Measurements from ENCODE around the gene ASIP. TPM values are rescaled to one million over a fixed set of nuclear protein-coding genes. Genes with fewer than 3 reads are reported as not detected.

Gene ASIP
- total RNA-seq, 1 donor from 2014 or later, result not detected

- TF ChIP-seq CTCF (conservative IDR thresholded peaks at IDR 0.05), result no peak
- Mint-ChIP-seq H3K4me3 (no peak overlapping the region), H3K4me1 (peaks cover 2% of the 10 kb centered on the region), H3K27ac (ENCODE audit: unreplicated experiment) (no peak overlapping the region), H3K27me3 (ENCODE audit: low read depth) (no peaks in the 10 kb centered on the region), H3K9me3 (no peaks in the 10 kb centered on the region), H3K36me3 (ENCODE audit: low read depth) (peaks cover 45% of the 10 kb centered on the region)
- DNase-seq (ENCODE audit: low read depth, low spot score), result no peak
Measured at GRCh38 chr20:34292496-34292895, 51.3 kb downstream of the ASIP start.

GRCh38 chr20:34293119-34293518 lies 51.9 kb downstream of the ASIP start:
- no peaks in the 10 kb centered on the region for H3K9me3 Mint-ChIP-seq
- H3K4me3 Mint-ChIP-seq, result no peak overlapping the region
- H3K4me1 Mint-ChIP-seq, result peaks cover 4% of the 10 kb centered on the region
- DNase-seq (ENCODE audit: low read depth, low spot score), result no peak
- no peak for TF ChIP-seq CTCF (conservative IDR thresholded peaks at IDR 0.05)
- no peak overlapping the region for H3K27ac Mint-ChIP-seq (ENCODE audit: unreplicated experiment)
- no peaks in the 10 kb centered on the region for H3K27me3 Mint-ChIP-seq (ENCODE audit: low read depth)
- peaks cover 43% of the 10 kb centered on the region for H3K36me3 Mint-ChIP-seq (ENCODE audit: low read depth)

- Mint-ChIP-seq H3K4me3 (no peak overlapping the region), H3K9me3 (no peaks in the 10 kb centered on the region), H3K36me3 (ENCODE audit: low read depth) (peaks cover 43% of the 10 kb centered on the region), H3K4me1 (peaks cover 4% of the 10 kb centered on the region), H3K27ac (ENCODE audit: unreplicated experiment) (peak overlapping the region; percentile 54), H3K27me3 (ENCODE audit: low read depth) (no peaks in the 10 kb centered on the region)
- TF ChIP-seq CTCF (conservative IDR thresholded peaks at IDR 0.05), result no peak
- DNase-seq (ENCODE audit: low read depth, low spot score), result no peak
Measured at GRCh38 chr20:34293589-34293988, 52.4 kb downstream of the ASIP start.

GRCh38 chr20:34294563-34294962 lies 53.3 kb downstream of the ASIP start:
- H3K36me3 Mint-ChIP-seq (ENCODE audit: low read depth), result peaks cover 43% of the 10 kb centered on the region
- H3K27me3 Mint-ChIP-seq (ENCODE audit: low read depth), result no peaks in the 10 kb centered on the region
- TF ChIP-seq CTCF (conservative IDR thresholded peaks at IDR 0.05), result no peak
- H3K27ac Mint-ChIP-seq (ENCODE audit: unreplicated experiment), result no peak overlapping the region
- no peaks in the 10 kb centered on the region for H3K9me3 Mint-ChIP-seq
- H3K4me3 Mint-ChIP-seq, result no peak overlapping the region
- no peak for DNase-seq (ENCODE audit: low read depth, low spot score)
- H3K4me1 Mint-ChIP-seq, result peaks cover 4% of the 10 kb centered on the region

GRCh38 chr20:34295284-34295683 lies 54.1 kb downstream of the ASIP start:
- DNase-seq (ENCODE audit: low read depth, low spot score), result no peak
- Mint-ChIP-seq H3K4me1 (peaks cover 4% of the 10 kb centered on the region), H3K27ac (ENCODE audit: unreplicated experiment) (no peak overlapping the region), H3K27me3 (ENCODE audit: low read depth) (no peaks in the 10 kb centered on the region), H3K36me3 (ENCODE audit: low read depth) (peaks cover 36% of the 10 kb centered on the region), H3K9me3 (no peaks in the 10 kb centered on the region), H3K4me3 (no peak overlapping the region)
- no peak for TF ChIP-seq CTCF (conservative IDR thresholded peaks at IDR 0.05)

- TF ChIP-seq CTCF (conservative IDR thresholded peaks at IDR 0.05), result no peak
- peaks cover 26% of the 10 kb centered on the region for H3K36me3 Mint-ChIP-seq (ENCODE audit: low read depth)
- no peak overlapping the region for H3K4me3 Mint-ChIP-seq
- no peaks in the 10 kb centered on the region for H3K27me3 Mint-ChIP-seq (ENCODE audit: low read depth)
- DNase-seq (ENCODE audit: low read depth, low spot score), result no peak
- H3K4me1 Mint-ChIP-seq, result peaks cover 4% of the 10 kb centered on the region
- H3K9me3 Mint-ChIP-seq, result no peaks in the 10 kb centered on the region
- H3K27ac Mint-ChIP-seq (ENCODE audit: unreplicated experiment), result no peak overlapping the region
Measured at GRCh38 chr20:34296468-34296867, 55.2 kb downstream of the ASIP start.
